ENCODE measurements around the gene RSPRY1.

Gene RSPRY1

DNA sequence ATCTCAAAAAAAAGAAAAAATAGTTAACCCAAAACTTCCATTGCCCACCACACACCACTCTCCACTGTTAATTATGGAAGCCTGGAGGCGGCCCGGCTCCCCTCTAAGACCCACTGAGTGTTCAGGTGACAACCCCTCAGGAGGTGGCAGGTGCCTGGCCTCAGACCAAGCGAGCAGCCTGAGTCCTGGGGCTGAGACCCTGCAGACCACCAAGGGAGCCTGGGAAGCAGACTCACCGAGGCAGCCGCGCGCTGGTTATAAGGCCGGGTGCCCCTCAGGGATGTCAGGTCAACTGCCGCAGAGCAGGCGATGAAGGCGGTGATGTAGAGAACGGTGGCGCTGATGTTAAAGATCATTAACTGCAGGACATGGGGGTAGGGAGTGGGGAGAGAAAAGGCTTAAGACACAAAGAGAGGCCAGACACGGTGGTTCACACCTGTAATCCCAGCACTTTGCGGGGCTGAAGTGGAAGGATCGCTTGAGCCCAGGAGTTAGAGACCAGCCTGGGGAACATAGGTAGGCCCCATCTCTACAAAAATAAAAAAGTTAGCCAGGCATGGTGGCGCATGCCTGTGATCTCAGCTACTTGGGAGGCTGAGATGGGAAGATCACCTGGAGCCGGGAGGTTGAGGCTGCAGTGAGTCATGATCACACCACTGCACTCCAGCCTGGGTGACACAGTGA, 72.2 kb downstream of the RSPRY1 start:
- TF ChIP-seq, protein P1, sequence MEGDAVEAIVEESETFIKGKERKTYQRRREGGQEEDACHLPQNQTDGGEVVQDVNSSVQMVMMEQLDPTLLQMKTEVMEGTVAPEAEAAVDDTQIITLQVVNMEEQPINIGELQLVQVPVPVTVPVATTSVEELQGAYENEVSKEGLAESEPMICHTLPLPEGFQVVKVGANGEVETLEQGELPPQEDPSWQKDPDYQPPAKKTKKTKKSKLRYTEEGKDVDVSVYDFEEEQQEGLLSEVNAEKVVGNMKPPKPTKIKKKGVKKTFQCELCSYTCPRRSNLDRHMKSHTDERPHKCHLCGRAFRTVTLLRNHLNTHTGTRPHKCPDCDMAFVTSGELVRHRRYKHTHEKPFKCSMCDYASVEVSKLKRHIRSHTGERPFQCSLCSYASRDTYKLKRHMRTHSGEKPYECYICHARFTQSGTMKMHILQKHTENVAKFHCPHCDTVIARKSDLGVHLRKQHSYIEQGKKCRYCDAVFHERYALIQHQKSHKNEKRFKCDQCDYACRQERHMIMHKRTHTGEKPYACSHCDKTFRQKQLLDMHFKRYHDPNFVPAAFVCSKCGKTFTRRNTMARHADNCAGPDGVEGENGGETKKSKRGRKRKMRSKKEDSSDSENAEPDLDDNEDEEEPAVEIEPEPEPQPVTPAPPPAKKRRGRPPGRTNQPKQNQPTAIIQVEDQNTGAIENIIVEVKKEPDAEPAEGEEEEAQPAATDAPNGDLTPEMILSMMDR (IDR thresholded peaks at IDR 0.05; ENCODE audit: low read depth, low read length, missing control alignments) = no peak
- no peak for DNase-seq (ENCODE audit: extremely low read depth, low read depth)

DNA sequence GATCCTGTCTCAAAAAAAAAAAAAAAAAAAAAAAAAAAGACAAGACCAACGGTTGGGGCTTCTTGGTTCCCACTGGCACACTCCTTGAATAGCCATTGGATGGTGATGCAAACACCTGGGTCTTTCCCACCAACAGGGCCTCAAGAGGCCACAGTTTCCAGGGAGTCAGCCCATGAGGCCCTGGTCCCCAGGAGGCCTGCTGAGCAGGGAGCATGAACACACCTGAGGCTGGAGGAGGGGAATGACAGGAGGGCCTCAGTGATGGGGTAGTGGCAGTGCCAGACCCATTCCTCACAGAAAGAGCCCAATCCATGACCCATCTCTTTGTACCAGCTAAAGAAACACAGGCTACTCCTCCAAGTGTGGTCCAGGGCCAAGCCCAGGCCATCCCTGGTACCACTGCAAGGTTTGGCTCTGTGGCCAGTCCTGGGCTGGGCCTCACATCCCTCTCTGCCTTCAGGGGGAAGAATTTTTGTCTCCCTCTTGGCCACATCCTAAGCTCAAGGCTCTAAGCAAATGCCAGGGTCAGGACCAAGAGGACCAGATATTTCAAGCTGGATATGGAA, 72.9 kb downstream of the RSPRY1 start:
- H3K4me3 ChIP-seq (replicated peaks; ENCODE audit: low read depth, low read length) = no peak overlapping the region
- TF ChIP-seq, protein P1 (IDR thresholded peaks at IDR 0.05; ENCODE audit: low read depth, low read length, missing control alignments) = no peak
- DNase-seq (ENCODE audit: extremely low read depth, low read depth) = no peak

More for the DNA sequence above, 72.2 kb downstream of the RSPRY1 start:
- H3K4me3 ChIP-seq (replicated peaks; ENCODE audit: low read depth, low read length) = no peak overlapping the region

DNA sequence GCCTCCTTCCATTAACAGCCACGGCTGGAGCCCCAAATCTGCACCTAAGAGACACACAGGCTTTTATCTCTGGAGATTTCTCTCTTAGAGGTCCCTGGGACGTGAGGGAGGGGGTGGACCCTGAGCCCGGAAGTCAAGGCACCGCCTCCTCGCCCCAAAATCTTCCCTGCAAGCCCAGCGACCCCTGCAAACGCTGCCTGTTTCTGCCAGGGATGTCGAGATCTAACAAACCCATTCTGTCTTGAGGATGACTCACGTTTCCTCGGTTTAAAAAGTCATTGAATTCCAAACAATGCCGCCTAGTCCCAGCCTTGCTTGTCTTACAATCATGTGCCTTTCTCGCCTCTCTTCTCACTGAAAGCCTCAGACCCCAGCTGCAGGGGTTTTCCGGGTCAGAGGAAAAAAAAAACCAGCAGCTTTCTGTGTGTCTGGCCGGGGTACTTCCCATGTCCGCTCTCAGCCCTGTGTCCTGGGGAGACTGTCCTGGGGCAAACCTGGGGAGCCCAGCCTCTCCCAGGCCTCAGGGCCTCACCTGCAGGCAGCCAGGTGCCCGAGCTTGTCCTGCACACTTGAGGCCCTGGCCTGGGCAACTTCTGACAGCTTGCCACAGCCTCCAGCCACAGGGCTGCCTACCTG, 74.3 kb downstream of the RSPRY1 start:
- DNase-seq (ENCODE audit: extremely low read depth, low read depth) = peak; percentile 43
- H3K4me3 ChIP-seq (replicated peaks; ENCODE audit: low read depth, low read length) = no peak overlapping the region

DNA sequence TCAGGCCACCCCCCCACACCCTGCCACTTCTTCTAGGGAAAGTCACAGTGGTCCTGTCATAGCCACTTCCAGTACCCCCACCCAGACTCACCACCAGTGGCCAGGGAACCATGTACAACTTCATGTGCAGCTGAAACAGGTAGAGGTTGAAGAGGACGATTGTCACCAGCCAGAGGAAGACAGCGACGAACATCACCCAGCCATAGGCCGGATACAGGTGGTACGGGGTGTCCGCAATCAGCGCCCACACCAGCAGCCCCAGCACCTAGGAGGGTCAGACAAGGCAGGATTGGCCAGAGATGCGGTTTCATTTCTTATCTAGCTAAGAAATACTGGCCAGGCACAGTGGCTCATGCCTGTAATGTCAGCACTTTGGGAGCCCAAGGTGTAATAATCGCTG, 75.7 kb downstream of the RSPRY1 start:
- no peak overlapping the region for H3K4me3 ChIP-seq (replicated peaks; ENCODE audit: low read depth, low read length)
- DNase-seq (ENCODE audit: extremely low read depth, low read depth) = no peak
- TF ChIP-seq, protein P1 (IDR thresholded peaks at IDR 0.05; ENCODE audit: low read depth, low read length, missing control alignments) = no peak

More for the DNA sequence above, 74.3 kb downstream of the RSPRY1 start:
- TF ChIP-seq, protein P1 (IDR thresholded peaks at IDR 0.05; ENCODE audit: low read depth, low read length, missing control alignments) = no peak

DNA sequence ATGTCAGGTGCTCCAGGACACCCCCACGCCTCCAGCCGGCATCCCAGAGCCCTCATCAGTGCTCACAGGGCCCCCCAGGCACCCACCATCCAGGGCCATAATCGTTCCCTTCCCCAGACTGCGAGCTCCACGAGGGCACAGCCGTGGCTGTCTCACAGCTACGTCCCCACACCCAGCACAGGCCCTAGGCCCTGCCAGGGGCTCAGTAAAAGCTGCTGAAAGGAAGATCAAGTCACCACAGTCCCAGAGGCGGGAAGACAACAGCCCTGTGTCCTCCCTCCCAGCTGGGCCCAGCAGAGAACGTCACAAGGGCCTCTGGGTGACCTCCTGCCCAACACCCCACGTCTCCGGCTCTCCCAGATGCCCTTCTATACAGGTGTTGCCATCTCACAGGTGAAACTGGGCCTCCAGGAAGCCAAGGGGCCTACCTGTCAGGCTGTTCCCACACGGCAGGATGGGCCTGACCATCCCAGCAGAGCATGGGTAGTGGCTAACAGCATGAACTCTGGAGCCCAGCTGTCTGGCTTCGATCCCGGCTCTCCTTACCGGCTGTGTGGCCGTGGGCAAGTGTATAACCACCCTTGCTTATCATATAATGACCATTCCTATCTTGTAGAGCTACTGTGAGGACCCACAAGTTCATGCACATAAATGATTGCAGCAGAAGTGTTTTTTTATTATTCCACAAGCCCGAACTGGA, 76.9 kb downstream of the RSPRY1 start:
- H3K4me3 ChIP-seq (replicated peaks; ENCODE audit: low read depth, low read length) = no peak overlapping the region
- DNase-seq (ENCODE audit: extremely low read depth, low read depth) = no peak
- TF ChIP-seq, protein P1 (IDR thresholded peaks at IDR 0.05; ENCODE audit: low read depth, low read length, missing control alignments) = no peak

DNA sequence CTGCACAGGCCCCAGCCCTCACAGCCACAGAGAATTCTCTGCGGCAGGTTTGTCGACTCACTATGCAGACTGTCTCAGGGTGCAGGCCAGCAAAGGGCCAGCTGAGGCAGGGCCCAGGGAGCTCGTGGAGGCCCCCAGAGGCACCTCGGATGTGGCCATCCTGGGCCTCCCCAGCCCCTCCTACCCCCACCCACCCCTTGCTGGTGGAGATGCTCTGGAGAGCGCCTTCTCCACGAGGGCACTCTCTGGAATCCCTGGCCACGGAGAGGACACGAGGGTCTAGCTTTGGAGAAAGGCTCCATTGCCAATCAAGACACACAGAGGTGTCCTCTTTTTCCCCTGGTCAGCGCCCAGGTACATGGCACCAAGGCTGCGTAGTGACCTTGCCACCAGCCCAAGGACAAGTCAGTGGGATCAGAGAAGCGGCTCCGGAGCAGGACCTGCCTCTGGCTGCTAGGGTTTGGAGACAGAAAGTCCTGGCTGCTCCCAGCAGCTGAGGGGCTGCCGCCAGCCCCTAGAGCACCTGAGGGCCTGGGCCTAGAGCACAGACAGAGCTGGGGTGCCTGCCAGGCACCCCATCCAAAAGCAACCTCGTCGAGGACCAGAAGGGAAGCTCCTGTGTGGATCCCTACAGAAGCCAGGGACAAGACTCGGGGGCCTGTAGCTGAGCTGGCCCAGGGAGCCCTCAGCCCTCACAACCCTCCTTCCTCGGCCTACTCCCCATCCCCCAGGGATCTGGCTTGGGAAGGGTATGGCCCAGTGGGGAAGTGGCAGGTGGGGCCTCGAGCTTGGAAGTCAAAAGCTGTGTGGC, 77.6 kb downstream of the RSPRY1 start:
- TF ChIP-seq, protein P1 (IDR thresholded peaks at IDR 0.05; ENCODE audit: low read depth, low read length, missing control alignments) = no peak
- H3K4me3 ChIP-seq (replicated peaks; ENCODE audit: low read depth, low read length) = no peak overlapping the region
- no peak for DNase-seq (ENCODE audit: extremely low read depth, low read depth)
